ENCODE data around the gene EIF4G3. TPM values are rescaled to one million over a fixed set of nuclear protein-coding genes. Genes with fewer than 3 reads are reported as not detected.

Gene EIF4G3
- total and polyA plus RNA-seq, 10 of the 15 experiments (the other 5 are each of a cell fraction or from before 2014, with no cell fraction given), result 7.4 to 45.1 (median 29.1) TPM

DNA sequence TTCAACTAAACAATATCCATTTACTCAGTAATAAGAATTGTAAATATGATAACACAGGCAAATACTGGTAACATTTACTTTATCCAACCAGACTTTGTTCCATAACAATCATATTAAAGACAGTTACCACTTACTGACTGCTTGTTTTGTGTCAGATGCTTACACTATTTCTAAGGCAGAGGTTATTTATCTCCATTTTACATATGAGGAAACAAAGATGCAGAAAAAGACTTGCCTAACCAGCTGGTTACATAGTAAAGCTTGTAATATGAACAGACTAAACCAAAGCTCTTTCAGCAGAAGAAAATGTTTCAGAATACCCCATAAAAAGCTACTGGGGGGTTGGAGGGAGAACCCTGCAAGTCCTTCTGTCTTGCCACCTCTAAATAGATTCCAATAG, 180.1 kb downstream of the EIF4G3 start (continued):
- TF ChIP-seq, protein P1, sequence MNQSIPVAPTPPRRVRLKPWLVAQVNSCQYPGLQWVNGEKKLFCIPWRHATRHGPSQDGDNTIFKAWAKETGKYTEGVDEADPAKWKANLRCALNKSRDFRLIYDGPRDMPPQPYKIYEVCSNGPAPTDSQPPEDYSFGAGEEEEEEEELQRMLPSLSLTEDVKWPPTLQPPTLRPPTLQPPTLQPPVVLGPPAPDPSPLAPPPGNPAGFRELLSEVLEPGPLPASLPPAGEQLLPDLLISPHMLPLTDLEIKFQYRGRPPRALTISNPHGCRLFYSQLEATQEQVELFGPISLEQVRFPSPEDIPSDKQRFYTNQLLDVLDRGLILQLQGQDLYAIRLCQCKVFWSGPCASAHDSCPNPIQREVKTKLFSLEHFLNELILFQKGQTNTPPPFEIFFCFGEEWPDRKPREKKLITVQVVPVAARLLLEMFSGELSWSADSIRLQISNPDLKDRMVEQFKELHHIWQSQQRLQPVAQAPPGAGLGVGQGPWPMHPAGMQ (IDR thresholded peaks at IDR 0.05; ENCODE audit: borderline replicate concordance), result no peak
- TF ChIP-seq ZNF274 (IDR thresholded peaks at IDR 0.05; ENCODE audit: insufficient read depth, insufficient read length), result no peak
- no peak for TF ChIP-seq PAX5 (IDR thresholded peaks at IDR 0.05; ENCODE audit: borderline replicate concordance, low read depth, low read length)
- no peak for TF ChIP-seq ASH2L (IDR thresholded peaks at IDR 0.05; ENCODE audit: borderline replicate concordance, low read depth)
- TF ChIP-seq NR2F1 (conservative IDR thresholded peaks at IDR 0.05), result no peak
- TF ChIP-seq MTA3 (IDR thresholded peaks at IDR 0.05; ENCODE audit: borderline replicate concordance, low read length), result no peak

DNA sequence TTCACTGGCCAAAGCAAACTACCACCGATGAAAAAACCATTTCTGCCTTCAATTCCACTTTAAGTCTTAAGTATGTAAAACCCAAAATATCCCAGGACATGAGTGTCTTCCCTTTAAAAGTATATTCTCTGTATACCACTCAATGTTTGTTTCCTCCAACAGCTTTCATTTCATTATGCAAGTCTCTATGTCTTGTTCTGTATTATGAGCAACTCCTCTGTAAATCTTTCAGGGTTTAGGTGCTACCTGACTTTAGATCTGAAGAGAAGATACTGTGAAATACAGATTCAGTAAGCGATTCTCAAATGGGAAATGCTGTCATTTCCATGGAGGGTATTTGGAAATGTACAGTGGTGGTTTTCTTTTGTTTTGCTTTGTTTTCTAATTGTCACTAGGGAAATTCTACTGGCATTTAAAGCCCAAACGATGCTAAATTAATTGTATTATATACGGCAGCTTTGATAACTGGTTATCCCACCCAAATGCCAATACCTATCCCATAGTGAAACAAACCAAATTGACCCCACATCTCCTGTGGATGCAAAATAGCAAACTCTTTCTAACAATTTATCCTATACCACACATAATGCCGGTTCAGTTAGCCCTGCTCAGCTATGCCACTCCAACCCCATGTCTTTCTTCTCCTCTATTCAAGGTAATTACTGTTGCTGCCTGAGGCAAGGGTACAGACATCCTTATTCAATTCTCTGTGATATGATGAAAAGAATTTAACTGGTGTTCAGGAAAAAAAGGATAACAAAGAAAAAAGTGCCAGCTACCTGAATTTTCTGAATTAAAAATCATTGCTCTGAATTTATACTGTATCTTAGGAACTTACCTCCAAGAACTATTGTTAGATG, 182.8 kb downstream of the EIF4G3 start:
- Histone ChIP-seq H3K4me1 (ENCODE audit: control insufficient read depth, insufficient read depth, low read length) (peaks cover 15% of the 10 kb centered on the region), H3K9ac (ENCODE audit: control insufficient read depth, insufficient read depth, low read length) (no peak overlapping the region), H3K27me3 (replicated peaks in 1 of 2; ENCODE audit: control insufficient read depth in 2 of 2, insufficient read depth in 2 of 2, low read length in 1 of 2) (no peaks in the 10 kb centered on the region), H3K9me3 (replicated peaks; ENCODE audit: control insufficient read depth, insufficient read depth, low read length) (no peaks in the 10 kb centered on the region), H3K4me3 (no peak overlapping the region), H4K20me1 (ENCODE audit: control insufficient read depth, insufficient read depth) (no peaks in the 10 kb centered on the region), H2AFZ (ENCODE audit: control insufficient read depth, low read depth, low read length) (no peak overlapping the region), H3K79me2 (ENCODE audit: control insufficient read depth, insufficient read depth, low read length) (no peaks in the 10 kb centered on the region), H3K4me2 (ENCODE audit: control insufficient read depth, insufficient read depth) (no peak overlapping the region), H3K36me3 (ENCODE audit: control insufficient read depth in 2 of 2, insufficient read depth in 2 of 2, low read length in 1 of 2) (peaks cover 0 to 3% of the 10 kb centered on the region in 2 experiments; a peak in 1 of 4 replicates), H3K27ac (ENCODE audit: control insufficient read depth, insufficient read depth) (no peak overlapping the region)
- in situ Hi-C loops (cut with MboI) (no loop called here), intact Hi-C loops (cut with micrococcal nuclease; ENCODE audit: unreplicated experiment) (loop anchor here (10.0 kb wide), 1 partner anchor 181 kb away; the partner anchor contains the start of gene EIF4G3)
- ChIA-PET CTCF (interaction anchor here (0.5 to 1.3 kb wide), 6 partner anchors 8 to 202 kb away, joined by 3 to 4 read pairs (median 4); no protein-coding TSS in a partner anchor), POLR2A (interaction anchor here (1.7 kb wide), 1 partner anchor 29 kb away, joined by 5 read pairs; no protein-coding TSS in a partner anchor), RAD21 (ENCODE audit: unreplicated experiment) (interaction anchor here (1.3 to 2.5 kb wide), 3 partner anchors 12 to 201 kb away, joined by 3 to 8 read pairs (median 4); no protein-coding TSS in a partner anchor), SMC1A (ENCODE audit: uncharacterized antibody, unreplicated experiment) (interaction anchor here (0.8 to 3.8 kb wide), 7 partner anchors 12 to 49 kb away, joined by 3 to 17 read pairs (median 4); no protein-coding TSS in a partner anchor)
- FAIRE-seq (no peak), ATAC-seq (no peak), DNase-seq (ENCODE audit: low read depth, low spot score) (no peak)
- WGBS (ENCODE audit: insufficient coverage, insufficient replicate concordance, low lambda C conversion rate, missing lambda C conversion rate), result 99% methylated on average over 5 of the region's 5 CpGs
- BruUV-seq (replicated peaks), result no TSS peak
- TF ChIP-seq ZSCAN29 (IDR thresholded peaks at IDR 0.05), result no peak
- no peak for TF ChIP-seq BHLHE40 (IDR thresholded peaks at IDR 0.05; ENCODE audit: borderline replicate concordance in 1 of 2, low read depth in 2 of 2, low read length in 1 of 2)
- TF ChIP-seq KAT2A (conservative IDR thresholded peaks at IDR 0.05; ENCODE audit: control insufficient read depth, low read depth, low read length), result no peak
- no peak for TF ChIP-seq ATF7 (IDR thresholded peaks at IDR 0.05; ENCODE audit: low read depth)
- TF ChIP-seq, protein P2, sequence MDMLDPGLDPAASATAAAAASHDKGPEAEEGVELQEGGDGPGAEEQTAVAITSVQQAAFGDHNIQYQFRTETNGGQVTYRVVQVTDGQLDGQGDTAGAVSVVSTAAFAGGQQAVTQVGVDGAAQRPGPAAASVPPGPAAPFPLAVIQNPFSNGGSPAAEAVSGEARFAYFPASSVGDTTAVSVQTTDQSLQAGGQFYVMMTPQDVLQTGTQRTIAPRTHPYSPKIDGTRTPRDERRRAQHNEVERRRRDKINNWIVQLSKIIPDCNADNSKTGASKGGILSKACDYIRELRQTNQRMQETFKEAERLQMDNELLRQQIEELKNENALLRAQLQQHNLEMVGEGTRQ (IDR thresholded peaks at IDR 0.05; ENCODE audit: borderline replicate concordance, low read depth, low read length), result no peak
- TF ChIP-seq SRF (IDR thresholded peaks at IDR 0.05; ENCODE audit: low read depth in 2 of 2, low read length in 2 of 2), result no peak
- no peak for TF ChIP-seq CEBPB (IDR thresholded peaks at IDR 0.05; ENCODE audit: borderline replicate concordance in 1 of 2, low read depth in 2 of 2, low read length in 2 of 2)
- TF ChIP-seq IKZF2 (IDR thresholded peaks at IDR 0.05), result no peak
- TF ChIP-seq NFXL1 (IDR thresholded peaks at IDR 0.05; ENCODE audit: borderline replicate concordance), result no peak
- TF ChIP-seq, protein P3, sequence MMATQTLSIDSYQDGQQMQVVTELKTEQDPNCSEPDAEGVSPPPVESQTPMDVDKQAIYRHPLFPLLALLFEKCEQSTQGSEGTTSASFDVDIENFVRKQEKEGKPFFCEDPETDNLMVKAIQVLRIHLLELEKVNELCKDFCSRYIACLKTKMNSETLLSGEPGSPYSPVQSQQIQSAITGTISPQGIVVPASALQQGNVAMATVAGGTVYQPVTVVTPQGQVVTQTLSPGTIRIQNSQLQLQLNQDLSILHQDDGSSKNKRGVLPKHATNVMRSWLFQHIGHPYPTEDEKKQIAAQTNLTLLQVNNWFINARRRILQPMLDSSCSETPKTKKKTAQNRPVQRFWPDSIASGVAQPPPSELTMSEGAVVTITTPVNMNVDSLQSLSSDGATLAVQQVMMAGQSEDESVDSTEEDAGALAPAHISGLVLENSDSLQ (IDR thresholded peaks at IDR 0.05), result no peak
- TF ChIP-seq POLR2AphosphoS2 (IDR thresholded peaks at IDR 0.05; ENCODE audit: low read depth, low read length), result no peak
- TF ChIP-seq STAT3 (IDR thresholded peaks at IDR 0.05; ENCODE audit: low read depth, low read length), result no peak

Data from GM12878 (cell line).